Mucosa of descending colon (tissue), 3 donors: ENCODE measurements around the gene ATP10B. TPM values are rescaled to one million over a fixed set of nuclear protein-coding genes. Genes with fewer than 3 reads are reported as not detected.

ENCODE experiments used
- ATAC-seq: fragments of 200-7000 bp; cut with Tn5 transposase; one replicate; pipeline ENCODE4 v1.9.1; 2020; ENCODE audit warnings: mild to moderate bottlenecking, moderate library complexity
- DNase-seq, 3 donors: peaks; one replicate each; pipeline ENCODE4 v3.0.0-alpha.2; 2020
- H3K36me3 ChIP-seq: fragments of 200-600 bp; one replicate; pipeline ENCODE4 v1.8.0; 2021; ENCODE audit warnings: low read depth, mild to moderate bottlenecking
- H3K4me1 ChIP-seq: fragments of 200-600 bp; one replicate; pipeline ENCODE4 v1.8.0; 2021; ENCODE audit warnings: low read depth, mild to moderate bottlenecking
- H3K4me3 ChIP-seq: fragments of 200-600 bp; one replicate; pipeline ENCODE4 v1.8.0; 2021; ENCODE audit warnings: mild to moderate bottlenecking
- H3K9me3 ChIP-seq: fragments of 200-600 bp; one replicate; pipeline ENCODE4 v1.8.0; 2021; ENCODE audit warnings: mild to moderate bottlenecking
- intact Hi-C, 2 donors: fragments of 100-400 bp; cut with DNase I in 1 of 2; cut with micrococcal nuclease in 1 of 2; formaldehyde crosslinking; loops; one replicate each; pipeline versions ENCODE4 v1.11.0 to v1.11.1; 2022; cut with DNase I, micrococcal nuclease
- total RNA-seq, 3 donors: library from RNA; stranded (reverse); fragmentation: NEBNext Ultra II Directional in 2 of 3; extraction: Animal tissue kit (Norgen Biotek cat#: 25700) in 2 of 3; gene quantifications; one replicate each; pipeline versions ENCODE4 v1.2.1 to v1.2.4, GENCODE V29; 2021 to 2023
- TF ChIP-seq, protein P1 (sequence below): fragments of 200-600 bp; IDR thresholded peaks from one replicate; pipeline ENCODE4 v1.8.0; 2022; ENCODE audit warnings: antibody characterized with exemption, mild to moderate bottlenecking
- donor health status: DM: no; HTN: no; CAD: no; lungs with moderate emphysema.
- donor health status: DM: no; HTN: no; CAD: no.
- donor health status: DM: no; HTN: yes; CAD: no.

Gene ATP10B
- total RNA-seq, 3 donors from 2014 or later: 112 to 265 (median 211) TPM

DNA sequence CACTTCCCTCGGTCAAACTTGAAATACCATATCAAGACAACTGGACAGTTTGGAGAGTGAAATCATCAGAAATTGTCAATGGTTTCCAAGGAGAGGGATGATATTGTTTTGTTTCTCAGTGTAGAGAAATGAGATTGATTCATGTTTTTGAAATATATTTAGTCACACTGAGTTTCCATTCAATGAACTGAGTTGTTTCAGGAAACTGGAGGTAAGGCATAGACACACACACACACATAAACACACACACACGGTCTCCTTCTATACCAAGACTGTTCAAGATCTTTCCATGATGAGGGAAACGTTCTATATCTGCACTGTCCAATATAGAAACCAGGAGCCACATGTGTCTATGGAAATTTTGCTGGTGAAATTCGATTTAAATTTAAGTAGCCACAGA lies 247.5 kb downstream of the ATP10B start:
- ATAC-seq: no peak
- no peak for DNase-seq
- Histone ChIP-seq H3K9me3 (no peaks in the 10 kb centered on the region), H3K4me3 (no peak overlapping the region), H3K36me3 (no peaks in the 10 kb centered on the region), H3K4me1 (no peaks in the 10 kb centered on the region)
- TF ChIP-seq, protein P1, sequence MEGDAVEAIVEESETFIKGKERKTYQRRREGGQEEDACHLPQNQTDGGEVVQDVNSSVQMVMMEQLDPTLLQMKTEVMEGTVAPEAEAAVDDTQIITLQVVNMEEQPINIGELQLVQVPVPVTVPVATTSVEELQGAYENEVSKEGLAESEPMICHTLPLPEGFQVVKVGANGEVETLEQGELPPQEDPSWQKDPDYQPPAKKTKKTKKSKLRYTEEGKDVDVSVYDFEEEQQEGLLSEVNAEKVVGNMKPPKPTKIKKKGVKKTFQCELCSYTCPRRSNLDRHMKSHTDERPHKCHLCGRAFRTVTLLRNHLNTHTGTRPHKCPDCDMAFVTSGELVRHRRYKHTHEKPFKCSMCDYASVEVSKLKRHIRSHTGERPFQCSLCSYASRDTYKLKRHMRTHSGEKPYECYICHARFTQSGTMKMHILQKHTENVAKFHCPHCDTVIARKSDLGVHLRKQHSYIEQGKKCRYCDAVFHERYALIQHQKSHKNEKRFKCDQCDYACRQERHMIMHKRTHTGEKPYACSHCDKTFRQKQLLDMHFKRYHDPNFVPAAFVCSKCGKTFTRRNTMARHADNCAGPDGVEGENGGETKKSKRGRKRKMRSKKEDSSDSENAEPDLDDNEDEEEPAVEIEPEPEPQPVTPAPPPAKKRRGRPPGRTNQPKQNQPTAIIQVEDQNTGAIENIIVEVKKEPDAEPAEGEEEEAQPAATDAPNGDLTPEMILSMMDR: no peak
- intact Hi-C loops: no loop called here

DNA sequence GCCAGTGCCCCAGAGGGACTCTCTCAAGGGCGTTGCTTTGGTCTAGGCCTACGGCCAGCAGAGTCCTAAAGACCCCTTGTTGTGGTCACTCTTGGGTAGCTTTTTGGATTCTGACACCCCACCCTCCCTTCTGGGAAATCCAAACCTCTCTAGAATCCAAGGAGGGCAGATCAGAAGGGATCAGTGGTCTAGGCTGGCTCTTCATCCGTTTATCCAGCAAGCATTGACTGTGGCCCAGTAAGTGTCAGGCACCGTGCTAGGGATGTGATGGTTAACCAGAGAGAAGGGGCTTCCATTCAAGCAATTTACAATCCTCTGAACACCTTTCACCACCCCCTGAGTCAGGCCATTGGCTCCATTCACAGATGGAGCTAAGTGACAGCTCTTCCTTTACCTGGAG lies 249.3 kb downstream of the ATP10B start:
- Histone ChIP-seq H3K9me3 (no peaks in the 10 kb centered on the region), H3K4me3 (no peak overlapping the region), H3K36me3 (peaks cover 4% of the 10 kb centered on the region), H3K4me1 (no peaks in the 10 kb centered on the region)
- DNase-seq (no peak), ATAC-seq (no peak)
- intact Hi-C loops: no loop called here
- TF ChIP-seq, protein P1: no peak

DNA sequence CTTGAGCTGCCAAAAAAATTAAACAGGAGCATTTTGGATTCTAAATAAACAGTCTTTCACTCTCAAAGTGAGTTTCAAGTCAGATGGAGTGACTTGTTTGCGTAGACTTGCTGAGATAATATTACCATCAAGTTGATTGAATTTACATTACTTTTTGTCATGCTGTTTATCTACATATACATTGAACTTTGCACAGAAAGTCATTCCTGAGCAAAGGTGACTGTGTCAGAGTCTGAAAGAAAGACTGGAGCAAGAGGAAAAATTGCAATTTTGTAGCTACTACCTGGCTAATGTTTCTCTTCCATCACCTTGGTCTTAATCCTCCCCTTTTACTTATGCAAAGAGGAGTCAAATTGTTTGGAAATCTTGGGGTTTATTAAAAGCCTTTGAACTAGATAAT lies 251.0 kb downstream of the ATP10B start:
- Histone ChIP-seq H3K4me3 (no peak overlapping the region), H3K4me1 (no peaks in the 10 kb centered on the region), H3K9me3 (no peaks in the 10 kb centered on the region), H3K36me3 (peaks cover 4% of the 10 kb centered on the region)
- DNase-seq (no peak), ATAC-seq (peak; percentile 13)
- TF ChIP-seq, protein P1: no peak
- intact Hi-C loops: no loop called here

DNA sequence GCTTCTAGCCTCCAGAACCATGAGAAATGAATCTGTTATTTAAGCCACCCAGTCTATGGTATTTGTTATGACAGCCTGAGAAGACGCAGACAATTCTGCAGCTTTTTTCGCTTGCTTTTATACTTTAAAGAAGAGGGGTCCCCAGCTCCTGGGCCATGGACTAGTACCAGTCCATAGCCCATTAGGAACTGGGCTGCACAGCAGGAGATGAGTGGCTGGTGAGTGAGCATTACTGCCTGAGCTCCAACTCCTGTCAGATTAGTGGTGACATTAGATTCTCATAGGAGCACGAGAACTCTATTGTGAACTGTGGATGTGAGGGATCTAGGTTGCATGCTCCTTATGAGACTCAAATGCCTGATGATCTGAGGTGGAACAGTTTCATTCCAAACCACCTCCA lies 278.7 kb downstream of the ATP10B start:
- Histone ChIP-seq H3K4me3 (no peak overlapping the region), H3K4me1 (no peaks in the 10 kb centered on the region), H3K36me3 (no peaks in the 10 kb centered on the region), H3K9me3 (no peaks in the 10 kb centered on the region)
- TF ChIP-seq, protein P1: no peak
- DNase-seq (no peak), ATAC-seq (no peak)
- intact Hi-C loops: no loop called here

DNA sequence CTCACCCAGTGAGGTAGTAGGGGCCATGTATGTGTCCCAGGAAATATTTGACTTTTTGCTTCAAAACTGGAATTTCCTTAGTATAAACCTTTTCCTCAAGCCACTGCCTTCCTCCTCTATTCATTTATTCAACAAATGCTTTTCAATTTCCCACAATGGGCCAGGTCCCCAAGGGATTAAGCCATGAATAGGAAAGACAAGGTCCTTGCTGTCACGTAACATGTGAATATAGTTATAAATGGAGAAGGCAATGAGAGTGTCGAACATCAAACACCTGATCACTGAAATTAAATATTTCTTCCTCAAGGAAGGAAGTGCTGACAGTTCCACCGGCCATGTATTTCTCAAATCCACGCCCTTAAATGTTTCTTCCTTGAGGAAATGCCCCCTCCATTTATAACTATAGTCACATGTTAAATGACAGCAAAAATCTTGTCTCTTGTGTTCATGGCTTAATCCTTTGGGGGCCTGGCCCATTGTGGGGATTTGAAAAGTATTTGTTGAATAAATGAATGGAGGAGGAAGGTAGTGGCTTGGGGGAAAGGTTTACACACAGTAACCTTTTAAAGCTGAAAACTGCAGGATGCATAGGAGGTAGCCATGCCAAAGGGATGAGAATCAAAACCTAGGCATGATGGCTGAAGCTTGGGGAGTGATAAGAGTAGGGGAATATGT lies 284.8 kb downstream of the ATP10B start:
- TF ChIP-seq, protein P1: no peak
- no peak for DNase-seq
- no peaks in the 10 kb centered on the region for H3K4me1 ChIP-seq
- intact Hi-C loops: no loop called here
- peaks cover 4% of the 10 kb centered on the region for H3K36me3 ChIP-seq
- ATAC-seq: no peak
- H3K4me3 ChIP-seq: no peak overlapping the region
- H3K9me3 ChIP-seq: no peaks in the 10 kb centered on the region

DNA sequence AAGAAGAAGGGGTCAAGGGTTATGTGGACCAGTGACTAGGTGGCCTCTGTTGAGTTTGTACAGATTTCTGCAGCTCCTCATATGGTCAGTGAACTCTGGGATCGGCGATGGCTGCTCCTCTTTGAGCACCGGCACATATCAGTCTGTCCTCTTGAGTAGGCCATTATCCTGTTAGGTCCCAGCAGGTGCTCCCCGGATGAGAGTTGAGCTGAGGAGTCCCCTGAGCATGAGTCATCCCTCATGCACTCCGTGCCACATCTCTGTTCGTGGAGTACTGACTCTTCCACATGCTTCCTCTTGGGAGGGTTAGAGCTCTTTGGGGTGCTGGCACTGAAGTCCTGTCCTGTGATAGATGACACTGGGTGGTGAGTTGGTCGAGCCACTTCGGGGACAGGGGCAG lies 286.6 kb downstream of the ATP10B start:
- no peak for ATAC-seq
- Histone ChIP-seq H3K36me3 (peaks cover 4% of the 10 kb centered on the region), H3K4me3 (no peak overlapping the region), H3K9me3 (no peaks in the 10 kb centered on the region), H3K4me1 (no peaks in the 10 kb centered on the region)
- intact Hi-C loops: no loop called here
- TF ChIP-seq, protein P1: no peak
- no peak for DNase-seq
